Measurements from ENCODE around the gene PAM.

- no peak for TF ChIP-seq CTCF (conservative IDR thresholded peaks at IDR 0.05; ENCODE audit: low read length)
- TF ChIP-seq EZH2phosphoT487 (IDR thresholded peaks at IDR 0.05; ENCODE audit: borderline replicate concordance, low read depth, low read length) = no peak
These were observed 58.6 kb downstream of the PAM start for GRCh38 chr5:102813740-102814139.

All from OCI-LY7 (cell line).